ENCODE results near the gene ARHGEF37. TPM values are rescaled to one million over a fixed set of nuclear protein-coding genes. Genes with fewer than 3 reads are reported as not detected.
A peak's percentile ranks its signal among the peaks of the same experiment; 100 is the strongest.

ARHGEF37 gene
- total and polyA plus RNA-seq, 9 of the 15 experiments (the other 6 are each of a cell fraction or from before 2014, with no cell fraction given), result 0.01 to 0.27 (median 0.05) TPM

GRCh38 chr5:149667829-149668330 is 86.6 kb downstream of the ARHGEF37 start:
- H3K4me1 ChIP-seq (replicated peaks in 1 of 2; ENCODE audit: control insufficient read depth in 2 of 2, insufficient read depth in 2 of 2, low read length in 2 of 2), result peaks cover 15 to 22% of the 10 kb centered on the region in 2 experiments
- H3K27ac ChIP-seq (ENCODE audit: extremely low read depth, low read depth, low read length), result no peak overlapping the region
- no peaks in the 10 kb centered on the region for H3K79me2 ChIP-seq (ENCODE audit: control insufficient read depth, insufficient read depth, low read length)
- peaks cover 3% of the 10 kb centered on the region; the same call in 1 of the 2 replicates for H3K9me3 ChIP-seq (replicated peaks; ENCODE audit: control insufficient read depth, insufficient read depth, low read depth, low read length)
- no peaks in the 10 kb centered on the region for H3K36me3 ChIP-seq (ENCODE audit: control insufficient read depth, insufficient read depth, low read length)
- intact Hi-C loops (cut with micrococcal nuclease), result loop anchor here (1.0 kb wide), 1 partner anchor 63 kb away; no protein-coding TSS in a partner anchor
- H4K20me1 ChIP-seq (replicated peaks; ENCODE audit: control insufficient read depth, insufficient read depth, low read length), result no peaks in the 10 kb centered on the region
- in situ Hi-C loops (cut with MboI), result no loop called here
- WGBS (ENCODE audit: insufficient coverage, low coverage, missing lambda C conversion rate), result 26% methylated on average over 6 of the region's 6 CpGs
- ChIA-PET POLR2A (interaction anchor here (1.0 to 1.6 kb wide), 2 partner anchors 8 to 9 kb away, joined by 5 to 6 read pairs; no protein-coding TSS in a partner anchor), CTCF (ENCODE audit: low intra/inter-chr PET ratio) (interaction anchor here (0.8 kb wide), 1 partner anchor 162 kb away, joined by 3 read pairs; no protein-coding TSS in a partner anchor)
- H3K27me3 ChIP-seq (ENCODE audit: control insufficient read depth in 2 of 2, insufficient read depth in 2 of 2, low read length in 2 of 2), result no peaks in the 10 kb centered on the region
- no peak overlapping the region for H3K9ac ChIP-seq (ENCODE audit: insufficient read depth in 1 of 2, low read depth in 2 of 2, low read length in 2 of 2)
- H3K4me2 ChIP-seq (ENCODE audit: insufficient read depth, low read length), result no peak overlapping the region; the same call in 1 of the 2 replicates
- FAIRE-seq (no peak), DNase-seq (ENCODE audit: extremely low read depth in 1 of 4, low spot score in 3 of 4) (no peak), ATAC-seq (no peak)
- TF ChIP-seq ZNF184 (CRISPR knock-in tag; IDR thresholded peaks at IDR 0.05), result no peak
- TF ChIP-seq ARNT (IDR thresholded peaks at IDR 0.05), result 0 out of 4 replicates have a peak, but pooled peaks of 1 of the 2 experiments have one; percentile 5
- no peak for TF ChIP-seq HNRNPH1 (optimal IDR thresholded peaks at IDR 0.05; ENCODE audit: low read depth, low read length)
- TF ChIP-seq ATF1 (CRISPR knock-in tag; IDR thresholded peaks at IDR 0.05), result no peak
- peak; percentile 68; the same call in 1 of the 2 replicates for TF ChIP-seq ATF1 (tag; IDR thresholded peaks at IDR 0.05)
- no peak for TF ChIP-seq MEIS2 (IDR thresholded peaks at IDR 0.05; ENCODE audit: partially characterized antibody)
- TF ChIP-seq NONO (IDR thresholded peaks at IDR 0.05; ENCODE audit: low read depth in 2 of 2, low read length in 1 of 2), result no peak
- TF ChIP-seq JUNB (CRISPR knock-in tag; conservative IDR thresholded peaks at IDR 0.05), result no peak
- 0 out of 6 replicates have a peak, but pooled peaks of 1 of the 3 experiments have one; percentile 16 for TF ChIP-seq CTCF (IDR thresholded peaks at IDR 0.05 in 2 of 3, conservative IDR thresholded peaks at IDR 0.05 in 1 of 3; ENCODE audit: insufficient read depth in 2 of 3, low read depth in 1 of 3, low read length in 3 of 3)
- TF ChIP-seq ZBTB12 (CRISPR knock-in tag; IDR thresholded peaks at IDR 0.05), result 0 out of 2 replicates have a peak, but pooled peaks have one; percentile 36
- peak; percentile 43; the same call in 1 of the 2 replicates for TF ChIP-seq ADNP (tag; IDR thresholded peaks at IDR 0.05)
- no peak overlapping the region for H3K4me3 ChIP-seq
- H3K9me1 ChIP-seq (ENCODE audit: control insufficient read depth, insufficient read depth, low read length), result no peaks in the 10 kb centered on the region
- peak overlapping the region; percentile 67 for H2AFZ ChIP-seq (ENCODE audit: low read depth, low read length)
- BruUV-seq (replicated peaks), result no TSS peak

Data from K562 (cell line).